NB4 (cell line): ENCODE measurements around the gene CYP24A1.
A peak's percentile ranks its signal among the peaks of the same experiment; 100 is the strongest.

ENCODE experiments used
- DNase-seq: peaks from one replicate; pipeline ENCODE4 v3.0.0; 2010; ENCODE audit warnings: low read depth
- H3K4me3 ChIP-seq: one replicate; pipeline ENCODE4 v1.5.1; 2011; ENCODE audit warnings: mild to moderate bottlenecking, low read depth, low read length, moderate library complexity
- MYC ChIP-seq: IDR thresholded peaks from 2 replicates; pipeline ENCODE4 v1.6.1; 2011; ENCODE audit warnings: low read depth, low read length
- POLR2A ChIP-seq: IDR thresholded peaks from 2 replicates; pipeline ENCODE4 v1.6.1; 2011; ENCODE audit warnings: mild to moderate bottlenecking; ENCODE audit not compliant: insufficient read length; ENCODE audit errors: extremely low read depth
- TF ChIP-seq, protein P1 (sequence below): IDR thresholded peaks from one replicate; pipeline ENCODE4 v1.5.1; 2012; ENCODE audit warnings: low read depth, low read length
- TF ChIP-seq, protein P2 (sequence below): IDR thresholded peaks from 2 replicates; pipeline ENCODE4 v1.6.1; 2011; ENCODE audit warnings: low read depth, low read length

Gene CYP24A1

DNA sequence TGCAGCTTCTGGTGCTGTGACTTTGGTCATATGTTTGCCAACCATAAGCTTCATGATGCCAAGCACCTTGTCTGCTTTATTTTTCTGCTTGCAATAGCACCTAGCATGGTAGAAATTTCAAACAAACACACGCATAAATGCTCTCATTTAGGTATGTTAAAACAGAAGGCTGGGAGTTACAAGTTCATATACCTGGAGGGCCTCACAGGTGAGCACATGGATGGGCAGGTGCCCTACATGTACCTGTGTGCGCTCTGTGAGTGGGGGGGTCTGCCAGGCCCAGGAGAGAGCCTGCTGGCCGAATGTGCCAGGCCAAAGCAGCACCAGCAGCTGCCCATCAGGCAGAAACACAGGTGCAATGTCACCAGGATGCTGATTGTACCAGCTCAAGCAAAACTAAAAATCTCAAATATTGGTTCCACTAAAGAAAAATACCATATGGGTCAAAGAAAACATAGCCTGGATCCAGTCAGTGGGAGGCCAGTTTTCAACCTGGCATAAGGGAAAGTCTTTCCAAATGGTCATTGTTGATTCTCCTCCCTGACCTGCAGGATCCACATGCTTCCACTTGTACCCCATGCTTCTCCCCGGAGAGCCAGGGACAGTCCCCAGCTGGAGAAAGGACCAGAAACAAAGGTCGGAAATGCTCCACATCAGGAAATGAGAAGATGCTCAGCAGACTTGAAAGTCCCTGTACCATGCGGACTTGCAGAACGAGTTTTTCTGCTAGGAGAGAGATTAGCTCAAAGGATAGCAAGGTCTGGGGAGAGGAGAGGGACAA lies 26.9 kb upstream of the CYP24A1 start:
- H3K4me3 ChIP-seq, result no peak overlapping the region
- DNase-seq, result no peak
- TF ChIP-seq, protein P1, sequence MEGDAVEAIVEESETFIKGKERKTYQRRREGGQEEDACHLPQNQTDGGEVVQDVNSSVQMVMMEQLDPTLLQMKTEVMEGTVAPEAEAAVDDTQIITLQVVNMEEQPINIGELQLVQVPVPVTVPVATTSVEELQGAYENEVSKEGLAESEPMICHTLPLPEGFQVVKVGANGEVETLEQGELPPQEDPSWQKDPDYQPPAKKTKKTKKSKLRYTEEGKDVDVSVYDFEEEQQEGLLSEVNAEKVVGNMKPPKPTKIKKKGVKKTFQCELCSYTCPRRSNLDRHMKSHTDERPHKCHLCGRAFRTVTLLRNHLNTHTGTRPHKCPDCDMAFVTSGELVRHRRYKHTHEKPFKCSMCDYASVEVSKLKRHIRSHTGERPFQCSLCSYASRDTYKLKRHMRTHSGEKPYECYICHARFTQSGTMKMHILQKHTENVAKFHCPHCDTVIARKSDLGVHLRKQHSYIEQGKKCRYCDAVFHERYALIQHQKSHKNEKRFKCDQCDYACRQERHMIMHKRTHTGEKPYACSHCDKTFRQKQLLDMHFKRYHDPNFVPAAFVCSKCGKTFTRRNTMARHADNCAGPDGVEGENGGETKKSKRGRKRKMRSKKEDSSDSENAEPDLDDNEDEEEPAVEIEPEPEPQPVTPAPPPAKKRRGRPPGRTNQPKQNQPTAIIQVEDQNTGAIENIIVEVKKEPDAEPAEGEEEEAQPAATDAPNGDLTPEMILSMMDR, result no peak
- TF ChIP-seq POLR2A (no peak), MYC (no peak)
- TF ChIP-seq, protein P2, sequence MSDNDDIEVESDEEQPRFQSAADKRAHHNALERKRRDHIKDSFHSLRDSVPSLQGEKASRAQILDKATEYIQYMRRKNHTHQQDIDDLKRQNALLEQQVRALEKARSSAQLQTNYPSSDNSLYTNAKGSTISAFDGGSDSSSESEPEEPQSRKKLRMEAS, result no peak

DNA sequence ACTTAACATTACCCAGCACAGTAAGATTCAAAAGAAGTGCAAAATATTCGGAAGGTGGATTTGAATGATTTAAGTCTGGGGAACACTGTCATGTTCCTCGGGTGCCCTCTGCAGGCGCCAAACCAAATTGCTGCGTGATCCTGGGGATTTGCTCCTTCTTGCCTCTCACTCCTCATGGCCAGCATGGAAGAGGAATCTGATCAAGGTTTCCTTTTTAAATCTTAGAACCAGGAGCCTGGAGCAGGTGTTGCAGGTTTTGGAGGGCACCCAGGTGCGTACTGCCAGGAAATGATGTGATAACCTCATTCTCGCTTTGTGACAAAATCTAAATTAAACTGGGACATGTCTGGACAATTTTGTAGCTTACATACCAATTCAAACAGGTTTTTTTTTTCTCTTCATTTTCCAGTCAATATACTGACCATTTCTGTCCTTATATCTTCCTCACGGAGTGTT lies 26.0 kb upstream of the CYP24A1 start:
- TF ChIP-seq MYC (no peak), POLR2A (no peak)
- TF ChIP-seq, protein P2, result peak; percentile 67
- TF ChIP-seq, protein P1, result peak; percentile 93
- peak; percentile 76 for DNase-seq
- H3K4me3 ChIP-seq, result no peak overlapping the region

DNA sequence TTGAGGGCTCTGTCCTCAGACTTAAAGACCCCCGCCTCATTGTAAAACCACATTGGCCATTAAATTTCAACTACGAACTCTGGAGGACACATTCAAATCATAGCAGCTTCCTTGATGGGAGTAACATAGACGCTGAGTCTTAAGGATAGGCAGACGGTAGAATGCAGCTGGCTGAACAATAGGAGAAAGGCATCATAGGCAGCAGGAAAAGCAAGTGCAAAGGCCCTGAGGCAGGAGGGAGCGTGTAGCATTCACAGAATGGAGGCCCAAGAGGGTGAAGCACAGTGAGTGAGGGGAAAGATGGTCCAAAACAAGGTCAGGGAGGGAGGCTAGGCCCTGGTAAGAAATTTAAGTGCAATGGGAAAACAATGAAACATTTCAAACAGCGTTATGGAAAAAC lies 25.5 kb upstream of the CYP24A1 start:
- DNase-seq, result no peak
- TF ChIP-seq MYC, result no peak
- no peak for TF ChIP-seq POLR2A
- TF ChIP-seq, protein P2, result no peak
- TF ChIP-seq, protein P1, result no peak
- H3K4me3 ChIP-seq, result no peak overlapping the region

DNA sequence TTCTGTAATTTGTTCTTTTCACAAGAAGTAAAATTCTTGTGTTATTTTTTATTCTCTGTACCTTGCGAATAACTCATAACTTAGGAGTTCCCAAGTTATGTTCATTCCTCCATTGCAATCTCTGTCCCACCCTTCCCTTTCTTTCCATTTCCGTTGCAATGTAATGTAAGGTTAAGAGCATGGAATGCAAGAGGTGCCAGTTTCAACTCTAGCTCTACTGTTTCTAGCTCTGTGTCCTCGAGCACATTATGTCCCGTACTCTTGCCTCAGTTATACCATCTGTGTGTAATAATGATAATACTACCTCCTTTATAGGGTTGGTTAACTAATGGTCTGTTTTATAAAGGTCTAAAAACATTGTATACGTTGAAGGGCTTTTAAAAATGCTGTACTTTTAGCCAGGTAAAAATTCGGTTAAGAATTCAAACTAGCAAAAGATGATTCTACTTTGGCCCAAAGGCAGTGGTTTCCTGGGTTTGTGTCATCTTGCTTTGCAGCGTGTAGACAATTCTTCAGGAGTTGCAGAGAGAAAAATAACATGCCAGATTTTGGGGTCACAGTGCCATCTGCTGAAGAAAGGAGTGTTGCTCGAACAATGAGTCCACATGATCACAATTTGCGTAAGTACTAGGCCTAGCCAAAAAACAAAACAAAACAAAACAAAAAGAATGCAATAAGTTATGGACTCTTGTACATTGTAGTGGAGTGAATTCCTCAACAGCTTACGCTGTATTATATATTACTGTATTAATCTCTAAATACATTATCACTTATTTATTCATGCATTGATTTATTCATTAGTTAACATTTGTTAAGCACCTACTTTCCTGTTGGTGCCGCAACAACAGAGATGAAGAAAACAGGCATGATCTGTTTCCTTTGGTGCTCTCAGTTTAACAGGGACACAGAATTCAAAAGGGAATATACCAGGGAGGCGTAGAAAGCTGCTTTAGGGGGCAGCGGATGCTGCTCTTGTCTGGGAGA lies 24.1 kb upstream of the CYP24A1 start:
- H3K4me3 ChIP-seq, result no peak overlapping the region
- DNase-seq, result peak; percentile 55
- TF ChIP-seq MYC, result no peak
- TF ChIP-seq, protein P1, result no peak
- TF ChIP-seq, protein P2, result peak; percentile 21; the same call in 1 of the 2 replicates

DNA sequence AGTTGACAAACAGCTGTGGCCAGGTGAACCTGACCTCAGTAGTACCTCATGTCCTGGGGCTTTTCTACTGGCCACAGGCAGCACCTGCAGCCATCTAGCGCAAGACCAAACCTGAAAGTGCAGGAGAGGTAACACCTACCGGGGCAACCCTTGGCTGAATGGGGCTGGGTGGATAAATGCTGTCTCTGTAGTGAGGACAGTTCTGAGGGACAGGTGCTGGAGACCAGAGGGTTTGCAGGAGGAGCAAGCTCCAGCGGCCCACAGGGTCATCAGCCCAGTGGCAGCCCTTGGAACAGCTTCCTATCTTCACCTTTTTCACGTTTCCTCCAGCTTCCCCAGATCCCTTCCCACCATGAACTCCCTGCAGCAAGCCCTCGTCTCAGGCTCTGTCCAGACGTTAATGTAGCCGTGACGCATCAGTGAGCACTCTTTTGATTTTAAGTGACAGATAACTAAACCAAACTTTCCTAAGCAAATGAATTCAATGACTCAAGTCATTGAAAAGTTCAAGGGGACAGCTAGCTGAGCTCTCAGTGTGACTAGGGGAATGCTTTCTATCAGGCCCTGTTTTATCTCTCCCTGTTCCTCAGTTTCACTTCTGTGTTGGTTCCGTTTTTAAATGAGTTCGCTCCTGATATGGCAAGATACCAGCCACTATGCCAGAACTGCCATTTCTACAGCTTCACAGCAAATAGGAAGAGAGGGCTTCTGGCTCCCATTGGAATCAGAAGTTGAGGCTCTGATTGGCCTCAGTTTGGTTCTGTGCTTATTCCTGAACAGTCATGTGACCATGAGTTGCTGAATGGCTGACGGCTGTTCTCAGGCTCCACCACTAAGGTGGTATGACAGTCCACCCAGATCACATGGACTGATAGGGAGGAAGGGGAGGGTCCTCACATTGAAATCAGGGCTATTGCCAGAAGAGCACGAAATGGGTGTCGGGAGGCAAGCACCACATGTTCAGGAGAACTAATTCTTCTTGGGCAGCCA lies 22.0 kb upstream of the CYP24A1 start:
- TF ChIP-seq, protein P2, result no peak
- DNase-seq, result no peak
- no peak overlapping the region for H3K4me3 ChIP-seq
